HCT116 (cell line): ENCODE results near the gene IQCH. TPM values are rescaled to one million over a fixed set of nuclear protein-coding genes. Genes with fewer than 3 reads are reported as not detected.

ENCODE experiments used
- ATAC-seq: fragments of 200-7000 bp; cut with Tn5 transposase; 2 replicates; pipeline ENCODE4 v1.9.1; 2020; ENCODE audit warnings: mild to moderate bottlenecking, moderate library complexity
- BruUV-seq: library from RNA; stranded (reverse); fragments of 400-500 nt; replicated peaks from 2 replicates; lab custom pipeline; 2021; lab: Mats Ljungman, UMichigan
- CTCF ChIA-PET: fragments of 300-600 bp; sonication (Branson Sonifier 250); formaldehyde crosslinking; loops from one replicate; lab custom pipeline; 2021; ENCODE audit warnings: antibody characterized with exemption; lab: Charles Lee
- POLR2A ChIA-PET: fragments of 300-600, 350-600 bp; sonication (Branson Sonifier 250); formaldehyde crosslinking; loops from one replicate; lab custom pipeline; 2021; ENCODE audit warnings: antibody characterized with exemption; lab: Charles Lee
- RAD21 ChIA-PET, 2 experiments: fragments of 300-600 bp; sonication (Branson Sonifier 250); formaldehyde crosslinking; loops; one replicate each; lab custom pipeline; 2023; ENCODE audit warnings: low total read pairs in 2 of 2; ENCODE audit not compliant: uncharacterized antibody in 2 of 2, unreplicated experiment in 2 of 2, low non-redundant PET in 1 of 2; lab: Charles Lee
- DNase-seq: peaks from one replicate; pipeline ENCODE4 v3.0.0-alpha.2; 2010; ENCODE audit warnings: low read depth, low spot score
- H2AFZ ChIP-seq: fragments of 200-600 bp; shearing (Covaris generic), sonication (generic); 2 replicates; pipeline ENCODE4 v1.6.1; 2017; ENCODE audit warnings: low read depth, mixed run types, mixed read lengths, antibody characterized with exemption, low read length; ENCODE audit not compliant: poor library complexity, severe bottlenecking
- H3K27ac ChIP-seq: 2 replicates; pipeline ENCODE4 v1.5.1; 2012; ENCODE audit warnings: low read depth, low read length
- H3K27me3 ChIP-seq: fragments of 200-600 bp; sonication (generic); 2 replicates; pipeline ENCODE4 v1.6.1; 2016; ENCODE audit warnings: mixed run types, low read length, mixed read lengths; ENCODE audit not compliant: insufficient read depth
- H3K36me3 ChIP-seq, 2 experiments: fragments of 200-500 bp in 1 of 2; fragments of 200-600 bp in 1 of 2; sonication (Bioruptor generic) in 1 of 2; sonication (generic) in 1 of 2; 2 replicates each; pipeline versions ENCODE4 v1.5.1 to v1.6.1; 2014 to 2016; ENCODE audit warnings: low read length in 2 of 2, inconsistent platforms in 1 of 2, mixed read lengths in 1 of 2, mixed run types in 1 of 2; ENCODE audit not compliant: insufficient read depth in 2 of 2, control insufficient read depth in 1 of 2
- H3K4me1 ChIP-seq, 2 experiments: fragments of 200-600 bp in 1 of 2; sonication (generic) in 1 of 2; 2 replicates each; pipeline versions ENCODE4 v1.5.1 to v1.6.1; 2012 to 2017; ENCODE audit warnings: low read length in 2 of 2, inconsistent platforms in 1 of 2, mild to moderate bottlenecking in 1 of 2, mixed read lengths in 1 of 2, mixed run types in 1 of 2, moderate library complexity in 1 of 2; ENCODE audit not compliant: insufficient read depth in 2 of 2, control insufficient read depth in 1 of 2
- H3K4me2 ChIP-seq: fragments of 200-600 bp; sonication (generic); 2 replicates; pipeline ENCODE4 v1.6.1; 2017; ENCODE audit warnings: mixed run types, low read length, mixed read lengths
- H3K4me3 ChIP-seq, 2 experiments: fragments of 200-600 bp in 1 of 2; sonication (generic) in 1 of 2; replicated peaks in 1 of 2; 2 replicates each; pipeline ENCODE4 v1.5.1; 2011 to 2016; ENCODE audit warnings: low read length in 2 of 2, control low read depth in 1 of 2, low read depth in 1 of 2, mild to moderate bottlenecking in 1 of 2, mixed read lengths in 1 of 2, mixed run types in 1 of 2
- H3K79me2 ChIP-seq: fragments of 200-600 bp; sonication (generic); 2 replicates; pipeline ENCODE4 v1.6.1; 2017; ENCODE audit warnings: mild to moderate bottlenecking, mixed run types, low read length, moderate library complexity, mixed read lengths; ENCODE audit not compliant: insufficient read depth
- H3K9ac ChIP-seq: fragments of 200-600 bp; sonication (generic); 2 replicates; pipeline ENCODE4 v1.6.1; 2016; ENCODE audit warnings: low read length, mixed read lengths
- H3K9me2 ChIP-seq: fragments of 200-600 bp; sonication (generic), shearing (Covaris generic); 2 replicates; pipeline ENCODE4 v1.6.1; 2017; ENCODE audit warnings: mixed run types, mild to moderate bottlenecking, moderate library complexity; ENCODE audit not compliant: insufficient read depth
- H3K9me3 ChIP-seq, 2 experiments: fragments of 200-500 bp in 1 of 2; fragments of 200-600 bp in 1 of 2; sonication (Bioruptor generic) in 1 of 2; sonication (generic) in 1 of 2; 2 replicates each; pipeline ENCODE4 v1.6.1; 2014 to 2017; ENCODE audit warnings: low read length in 2 of 2, mixed read lengths in 2 of 2, inconsistent platforms in 1 of 2, low read depth in 1 of 2, mild to moderate bottlenecking in 1 of 2, mixed run types in 1 of 2, moderate library complexity in 1 of 2; ENCODE audit not compliant: control insufficient read depth in 1 of 2, insufficient read depth in 1 of 2
- H4K20me1 ChIP-seq: fragments of 200-600 bp; sonication (generic), shearing (Covaris generic); 2 replicates; pipeline ENCODE4 v1.6.1; 2017; ENCODE audit warnings: mixed run types, mild to moderate bottlenecking, moderate library complexity; ENCODE audit not compliant: insufficient read depth
- SRF ChIP-seq: IDR thresholded peaks from 2 replicates; pipeline ENCODE4 v1.6.1; 2012; ENCODE audit warnings: low read depth
- intact Hi-C: fragments of 100-400 bp; cut with micrococcal nuclease; formaldehyde crosslinking; loops from 2 replicates; pipeline ENCODE4 v1.10.0; 2022
- total RNA-seq: library from RNA; stranded (reverse); gene quantifications from one replicate; pipeline ENCODE4 v1.2.1, GENCODE V29; 2021; ENCODE audit not compliant: unreplicated experiment
- TF ChIP-seq, protein P1 (sequence below): IDR thresholded peaks from 2 replicates; pipeline ENCODE4 v1.6.1; 2012
- TF ChIP-seq, protein P2 (sequence below): IDR thresholded peaks from 2 replicates; pipeline ENCODE4 v1.6.1; 2012

IQCH gene
- total RNA-seq, 1 experiment from 2014 or later: 4.6 TPM

DNA sequence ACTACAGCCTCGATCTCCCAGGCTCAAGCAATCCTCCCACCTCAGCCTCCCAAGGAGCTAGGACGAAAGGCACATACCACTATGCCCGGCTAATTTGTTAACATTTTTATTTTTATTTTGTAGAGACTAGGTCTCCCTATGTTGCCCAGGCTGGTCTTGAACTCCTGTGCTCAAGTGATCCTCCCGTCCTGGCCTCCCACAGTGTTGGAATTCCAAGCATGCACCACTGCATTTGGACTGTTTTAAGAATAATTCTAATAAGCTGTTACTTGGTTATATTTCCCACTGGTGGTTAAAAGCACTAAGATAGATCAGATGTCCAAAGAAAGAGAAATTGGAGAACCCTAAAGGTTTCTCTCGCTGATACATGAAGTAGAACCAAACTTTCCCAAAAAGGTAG, 3.3 kb upstream of the IQCH start:
- DNase-seq (no peak), ATAC-seq (no peak)
- CTCF ChIA-PET: no interaction called here
- Histone ChIP-seq H3K27ac (no peak overlapping the region), H3K36me3 (0 out of 4 replicates have a peak, but pooled peaks cover 0 to 3% of the 10 kb centered on the region in 2 experiments), H3K9me3 (peaks cover 0 to 4% of the 10 kb centered on the region in 2 experiments; a peak in 1 of 4 replicates), H3K79me2 (peaks cover 77% of the 10 kb centered on the region), H3K4me3 (no peak overlapping the region), H3K4me2 (no peak overlapping the region), H3K27me3 (no peaks in the 10 kb centered on the region), H3K4me1 (peaks cover 7 to 21% of the 10 kb centered on the region in 2 experiments; a peak in 3 of 4 replicates), H3K9me2 (no peaks in the 10 kb centered on the region), H4K20me1 (no peaks in the 10 kb centered on the region), H3K9ac (no peak overlapping the region), H2AFZ (no peak overlapping the region)
- POLR2A ChIA-PET: interaction anchor here (0.6 to 0.7 kb wide), 2 partner anchors 49 to 753 kb away, joined by 3 read pairs; no protein-coding TSS in a partner anchor
- RAD21 ChIA-PET: no interaction called here
- TF ChIP-seq, protein P1, sequence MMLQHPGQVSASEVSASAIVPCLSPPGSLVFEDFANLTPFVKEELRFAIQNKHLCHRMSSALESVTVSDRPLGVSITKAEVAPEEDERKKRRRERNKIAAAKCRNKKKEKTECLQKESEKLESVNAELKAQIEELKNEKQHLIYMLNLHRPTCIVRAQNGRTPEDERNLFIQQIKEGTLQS: no peak
- intact Hi-C loops: loop anchor here (10.0 kb wide), 1 partner anchor 1457 kb away; the partner anchor contains the start of gene DENND4A
- BruUV-seq: no TSS peak

DNA sequence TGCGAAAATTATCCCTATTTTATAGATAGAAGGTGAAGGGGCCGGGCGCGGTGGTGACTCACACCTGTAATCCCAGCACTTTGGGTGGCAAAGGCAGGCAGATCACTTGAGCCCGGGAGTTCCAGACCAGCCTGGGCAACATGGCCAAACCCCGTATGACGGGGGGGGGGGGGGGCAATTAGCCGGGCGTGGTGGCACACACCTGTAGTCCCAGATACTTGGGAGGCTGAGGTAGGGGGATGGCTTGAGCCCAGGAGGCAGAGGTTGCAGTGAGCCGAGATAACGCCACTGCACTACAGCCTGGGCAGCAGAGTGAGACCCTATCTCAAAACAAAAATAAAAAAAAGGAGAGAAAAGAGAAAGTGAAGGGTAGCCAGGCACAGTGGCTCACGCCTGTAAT, 1.5 kb upstream of the IQCH start:
- ChIA-PET RAD21 (no interaction called here), POLR2A (interaction anchor here (1.5 kb wide), 1 partner anchor 105 kb away, joined by 3 read pairs; no protein-coding TSS in a partner anchor), CTCF (no interaction called here)
- H3K27me3 ChIP-seq: no peaks in the 10 kb centered on the region
- H3K9me3 ChIP-seq: no peaks in the 10 kb centered on the region
- H4K20me1 ChIP-seq: no peaks in the 10 kb centered on the region
- peak overlapping the region; percentile 77 to 96 for H3K4me3 ChIP-seq
- H3K9me2 ChIP-seq: no peaks in the 10 kb centered on the region
- intact Hi-C loops: loop anchor here (10.0 kb wide), 1 partner anchor 1458 kb away; the partner anchor contains the start of gene DENND4A
- no peak for DNase-seq
- H3K4me2 ChIP-seq: peak overlapping the region; percentile 74
- peaks cover 62% of the 10 kb centered on the region for H3K79me2 ChIP-seq
- no TSS peak for BruUV-seq
- peaks cover 7 to 21% of the 10 kb centered on the region in 2 experiments; a peak in 3 of 4 replicates for H3K4me1 ChIP-seq
- no peak overlapping the region for H2AFZ ChIP-seq
- no peaks in the 10 kb centered on the region for H3K36me3 ChIP-seq
- peak overlapping the region; percentile 60; the same call in 1 of the 2 replicates for H3K27ac ChIP-seq
- no peak for ATAC-seq
- peak overlapping the region; percentile 87 for H3K9ac ChIP-seq
- TF ChIP-seq, protein P2, sequence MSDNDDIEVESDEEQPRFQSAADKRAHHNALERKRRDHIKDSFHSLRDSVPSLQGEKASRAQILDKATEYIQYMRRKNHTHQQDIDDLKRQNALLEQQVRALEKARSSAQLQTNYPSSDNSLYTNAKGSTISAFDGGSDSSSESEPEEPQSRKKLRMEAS: peak; percentile 37; the same call in 1 of the 2 replicates
- TF ChIP-seq SRF: no peak
